Mammary epithelial cell (primary cell): ENCODE results near the gene PARVB.

ENCODE experiments used
- CTCF ChIP-seq, 2 donors: IDR thresholded peaks in 1 of 2; conservative IDR thresholded peaks in 1 of 2; 2 replicates each; pipeline ENCODE4 v1.5.1; 2011 to 2012; ENCODE audit warnings: inconsistent platforms in 2 of 2, low read length in 2 of 2, mild to moderate bottlenecking in 2 of 2, control low read depth in 1 of 2, low read depth in 1 of 2; ENCODE audit not compliant: insufficient read depth in 1 of 2; ENCODE audit errors: extremely low read depth in 1 of 2
- EZH2 ChIP-seq: IDR thresholded peaks from 2 replicates; pipeline ENCODE4 v1.6.1; 2012; ENCODE audit warnings: low read length, inconsistent platforms, borderline replicate concordance

GRCh38 chr22:44030702-44031082 is 6.6 kb downstream of the PARVB start:
- no peak for TF ChIP-seq CTCF (conservative IDR thresholded peaks at IDR 0.05 in 1 of 2, IDR thresholded peaks at IDR 0.05 in 1 of 2; ENCODE audit: extremely low read depth in 1 of 2, insufficient read depth in 1 of 2, low read depth in 1 of 2, low read length in 2 of 2)
- TF ChIP-seq EZH2, result no peak
